Caco-2 (cell line): ENCODE data around the gene CASQ2. TPM values are rescaled to one million over a fixed set of nuclear protein-coding genes. Genes with fewer than 3 reads are reported as not detected.

Experiments
- BruUV-seq: library from RNA; stranded (reverse); fragments of 400-500 nt; replicated peaks from 2 replicates; lab custom pipeline; 2021; lab: Mats Ljungman, UMichigan
- CTCF ChIA-PET: fragments of 300-600 bp; sonication (Branson Sonifier 250); formaldehyde crosslinking; loops from one replicate; lab custom pipeline; 2022; ENCODE audit warnings: antibody characterized with exemption; lab: Charles Lee
- POLR2A ChIA-PET: fragments of 300-600 bp; sonication (Branson Sonifier 250); formaldehyde crosslinking; loops from one replicate; lab custom pipeline; 2022; ENCODE audit warnings: antibody characterized with exemption; lab: Charles Lee
- DNase-seq, 2 experiments: peaks; one replicate each; pipeline versions ENCODE4 v3.0.0 to v3.0.0-alpha.2; 2020 to 2022
- H3K27me3 ChIP-seq: replicated peaks from 2 replicates; pipeline ENCODE4 v1.6.0; 2011; ENCODE audit warnings: low read length; ENCODE audit not compliant: control insufficient read depth, insufficient read depth
- H3K36me3 ChIP-seq: 2 replicates; pipeline ENCODE4 v1.5.1; 2011; ENCODE audit warnings: low read length; ENCODE audit not compliant: control insufficient read depth, insufficient read depth
- H3K4me1 ChIP-seq: fragments of 250-450 bp; sonication (Bioruptor Pico); 2 replicates; pipeline ENCODE4 v1.5.1; 2020; ENCODE audit warnings: mild to moderate bottlenecking
- H3K4me3 ChIP-seq: 2 replicates; pipeline ENCODE4 v1.5.1; 2011; ENCODE audit warnings: low read depth, mild to moderate bottlenecking, control low read depth, low read length
- H3K9me3 ChIP-seq: fragments of 250-450 bp; sonication (Bioruptor Pico); 2 replicates; pipeline ENCODE4 v1.5.1; 2020; ENCODE audit warnings: mild to moderate bottlenecking, moderate library complexity
- H3K27ac Mint-ChIP-seq: one replicate; pipeline ENCODE4 v1.8.0; 2022; ENCODE audit warnings: mixed read lengths; ENCODE audit not compliant: unreplicated experiment
- H3K27me3 Mint-ChIP-seq: one replicate; pipeline ENCODE4 v1.8.0; 2022; ENCODE audit warnings: mixed read lengths; ENCODE audit not compliant: insufficient read depth, unreplicated experiment
- H3K36me3 Mint-ChIP-seq: one replicate; pipeline ENCODE4 v1.8.0; 2022; ENCODE audit warnings: mild to moderate bottlenecking, mixed read lengths; ENCODE audit not compliant: insufficient read depth, unreplicated experiment
- H3K4me1 Mint-ChIP-seq: one replicate; pipeline ENCODE4 v1.8.0; 2022; ENCODE audit warnings: low read depth, mixed read lengths; ENCODE audit not compliant: unreplicated experiment
- H3K4me3 Mint-ChIP-seq: one replicate; pipeline ENCODE4 v1.8.0; 2022; ENCODE audit warnings: mild to moderate bottlenecking, moderate library complexity, mixed read lengths; ENCODE audit not compliant: unreplicated experiment
- H3K9me3 Mint-ChIP-seq: one replicate; pipeline ENCODE4 v1.8.0; 2022; ENCODE audit warnings: mixed read lengths; ENCODE audit not compliant: unreplicated experiment
- intact Hi-C: fragments of 100-400 bp; cut with micrococcal nuclease; formaldehyde crosslinking; loops from one replicate; pipeline ENCODE4 v1.10.0; 2022; ENCODE audit not compliant: unreplicated experiment
- total RNA-seq: library from RNA; stranded (reverse); gene quantifications from 2 replicates; pipeline ENCODE4 v1.2.3, GENCODE V29; 2022
- TF ChIP-seq, protein P1 (sequence below), 2 experiments: fragments of 200-600 bp in 1 of 2; IDR thresholded peaks; 1 replicate in 1 of 2; 2 replicates in 1 of 2; pipeline versions ENCODE4 v1.5.1 to v1.8.0; 2011 to 2022; ENCODE audit warnings: antibody characterized with exemption in 1 of 2, control low read depth in 1 of 2, inconsistent platforms in 1 of 2, low read depth in 1 of 2, low read length in 1 of 2, mild to moderate bottlenecking in 1 of 2, moderate library complexity in 1 of 2; ENCODE audit not compliant: insufficient read depth in 1 of 2, severe bottlenecking in 1 of 2, unreplicated experiment in 1 of 2

CASQ2 gene
- total RNA-seq, 1 experiment from 2014 or later = 0.18 TPM

DNA sequence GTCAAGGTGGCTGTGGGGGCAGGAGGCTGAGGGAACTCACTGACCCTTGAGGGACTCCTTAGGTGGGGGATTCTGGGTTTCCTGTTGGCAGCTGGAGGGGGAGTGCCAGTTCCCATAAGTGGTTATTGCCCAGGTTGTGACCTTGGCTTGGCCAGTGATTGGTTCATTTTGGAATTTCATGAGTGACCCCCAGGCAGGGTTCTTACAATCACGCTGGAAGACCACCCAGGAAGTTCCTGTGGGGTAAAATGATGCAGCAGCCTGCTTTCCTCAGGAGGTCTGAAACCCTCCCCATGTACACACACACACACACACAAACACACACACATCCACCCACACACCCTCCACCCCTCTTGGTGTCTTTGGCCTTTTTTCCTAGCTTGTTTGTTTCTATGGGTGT lies 109.9 kb downstream of the CASQ2 start:
- H3K27me3 ChIP-seq = no peaks in the 10 kb centered on the region
- TF ChIP-seq, protein P1, sequence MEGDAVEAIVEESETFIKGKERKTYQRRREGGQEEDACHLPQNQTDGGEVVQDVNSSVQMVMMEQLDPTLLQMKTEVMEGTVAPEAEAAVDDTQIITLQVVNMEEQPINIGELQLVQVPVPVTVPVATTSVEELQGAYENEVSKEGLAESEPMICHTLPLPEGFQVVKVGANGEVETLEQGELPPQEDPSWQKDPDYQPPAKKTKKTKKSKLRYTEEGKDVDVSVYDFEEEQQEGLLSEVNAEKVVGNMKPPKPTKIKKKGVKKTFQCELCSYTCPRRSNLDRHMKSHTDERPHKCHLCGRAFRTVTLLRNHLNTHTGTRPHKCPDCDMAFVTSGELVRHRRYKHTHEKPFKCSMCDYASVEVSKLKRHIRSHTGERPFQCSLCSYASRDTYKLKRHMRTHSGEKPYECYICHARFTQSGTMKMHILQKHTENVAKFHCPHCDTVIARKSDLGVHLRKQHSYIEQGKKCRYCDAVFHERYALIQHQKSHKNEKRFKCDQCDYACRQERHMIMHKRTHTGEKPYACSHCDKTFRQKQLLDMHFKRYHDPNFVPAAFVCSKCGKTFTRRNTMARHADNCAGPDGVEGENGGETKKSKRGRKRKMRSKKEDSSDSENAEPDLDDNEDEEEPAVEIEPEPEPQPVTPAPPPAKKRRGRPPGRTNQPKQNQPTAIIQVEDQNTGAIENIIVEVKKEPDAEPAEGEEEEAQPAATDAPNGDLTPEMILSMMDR (IDR thresholded peaks at IDR 0.05; ENCODE audit: insufficient read depth in 1 of 2, low read depth in 1 of 2, low read length in 1 of 2, severe bottlenecking in 1 of 2, unreplicated experiment in 1 of 2) = no peak
- H3K36me3 Mint-ChIP-seq = peaks cover 16% of the 10 kb centered on the region
- H3K27me3 Mint-ChIP-seq = no peaks in the 10 kb centered on the region
- H3K9me3 Mint-ChIP-seq = no peaks in the 10 kb centered on the region
- no peak for DNase-seq
- no peak overlapping the region for H3K4me3 Mint-ChIP-seq
- H3K4me1 ChIP-seq = no peaks in the 10 kb centered on the region
- POLR2A ChIA-PET = no interaction called here
- CTCF ChIA-PET = no interaction called here
- no peaks in the 10 kb centered on the region for H3K9me3 ChIP-seq
- H3K27ac Mint-ChIP-seq = no peak overlapping the region
- H3K36me3 ChIP-seq = no peaks in the 10 kb centered on the region
- no TSS peak for BruUV-seq
- H3K4me3 ChIP-seq = no peak overlapping the region
- H3K4me1 Mint-ChIP-seq = no peaks in the 10 kb centered on the region
- intact Hi-C loops = no loop called here

DNA sequence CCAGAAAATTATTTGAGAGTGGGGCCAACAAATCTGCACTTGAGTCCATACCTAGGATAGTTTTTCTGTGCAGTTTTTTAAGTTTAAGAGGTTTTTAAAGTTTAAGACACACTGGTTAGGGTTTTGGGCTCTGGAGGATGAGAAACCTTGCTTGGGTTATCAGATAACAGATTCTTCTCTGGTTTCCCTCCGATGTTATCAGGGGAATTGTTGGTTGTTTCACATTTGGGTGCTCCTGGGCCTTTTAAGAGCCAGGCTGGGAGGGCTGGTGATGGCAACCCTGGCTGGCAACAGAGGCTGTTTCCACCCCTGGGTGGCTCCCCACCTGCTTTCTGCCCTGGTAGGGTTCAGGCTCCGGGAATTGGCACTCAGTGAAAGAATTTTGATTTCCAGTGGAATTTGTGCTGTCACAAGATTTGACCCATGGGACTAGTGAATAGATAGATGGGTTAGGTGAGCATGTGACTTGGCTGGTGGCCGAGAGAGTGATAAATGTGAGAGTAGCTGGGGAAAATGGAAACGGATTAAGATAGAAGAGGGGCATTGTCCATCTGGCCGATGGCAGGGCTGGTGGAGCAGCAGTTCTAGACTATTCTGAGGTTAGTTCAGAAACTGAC lies 111.9 kb downstream of the CASQ2 start:
- Mint-ChIP-seq H3K4me3 (no peak overlapping the region), H3K9me3 (no peaks in the 10 kb centered on the region), H3K27me3 (no peaks in the 10 kb centered on the region), H3K4me1 (no peaks in the 10 kb centered on the region), H3K36me3 (peaks cover 18% of the 10 kb centered on the region), H3K27ac (no peak overlapping the region)
- no peak overlapping the region for H3K4me3 ChIP-seq
- H3K4me1 ChIP-seq = no peaks in the 10 kb centered on the region
- TF ChIP-seq, protein P1 (IDR thresholded peaks at IDR 0.05; ENCODE audit: insufficient read depth in 1 of 2, low read depth in 1 of 2, low read length in 1 of 2, severe bottlenecking in 1 of 2, unreplicated experiment in 1 of 2) = no peak
- no peaks in the 10 kb centered on the region for H3K27me3 ChIP-seq
- ChIA-PET CTCF (no interaction called here), POLR2A (no interaction called here)
- no peaks in the 10 kb centered on the region for H3K9me3 ChIP-seq
- DNase-seq = no peak
- 0 out of 2 replicates have a peak, but pooled peaks cover 1% of the 10 kb centered on the region for H3K36me3 ChIP-seq
- BruUV-seq = no TSS peak
- intact Hi-C loops = no loop called here

DNA sequence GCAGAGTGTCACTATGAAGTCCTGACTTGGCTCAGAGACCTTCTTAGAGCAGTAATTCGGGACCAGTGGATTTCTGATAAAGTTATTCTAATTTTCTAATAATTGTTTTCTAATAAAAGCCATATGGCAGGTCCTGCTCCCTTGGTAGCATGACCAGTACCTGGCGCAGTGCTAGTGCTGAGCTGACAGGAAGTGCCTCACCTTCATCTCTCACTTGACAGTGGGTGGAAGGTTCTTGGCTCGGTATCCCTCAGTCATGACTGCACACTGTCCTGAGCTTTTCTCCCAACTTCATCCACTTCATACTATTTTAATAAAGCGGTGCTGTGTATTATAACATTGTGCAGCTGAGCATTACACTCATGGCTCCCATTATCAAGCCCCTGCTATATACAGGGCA lies 112.6 kb downstream of the CASQ2 start:
- H3K36me3 Mint-ChIP-seq = peaks cover 18% of the 10 kb centered on the region
- H3K9me3 ChIP-seq = no peaks in the 10 kb centered on the region
- TF ChIP-seq, protein P1 (IDR thresholded peaks at IDR 0.05; ENCODE audit: insufficient read depth in 1 of 2, low read depth in 1 of 2, low read length in 1 of 2, severe bottlenecking in 1 of 2, unreplicated experiment in 1 of 2) = no peak
- 0 out of 2 replicates have a peak, but pooled peaks cover 1% of the 10 kb centered on the region for H3K36me3 ChIP-seq
- no peaks in the 10 kb centered on the region for H3K27me3 ChIP-seq
- H3K4me1 Mint-ChIP-seq = no peaks in the 10 kb centered on the region
- no peak overlapping the region for H3K27ac Mint-ChIP-seq
- H3K4me1 ChIP-seq = peaks cover 3% of the 10 kb centered on the region
- no peak overlapping the region for H3K4me3 ChIP-seq
- H3K9me3 Mint-ChIP-seq = no peaks in the 10 kb centered on the region
- BruUV-seq = no TSS peak
- DNase-seq = no peak
- H3K27me3 Mint-ChIP-seq = no peaks in the 10 kb centered on the region
- H3K4me3 Mint-ChIP-seq = no peak overlapping the region
- ChIA-PET POLR2A (no interaction called here), CTCF (no interaction called here)
- intact Hi-C loops = no loop called here
